GM10248 (cell line): ENCODE results near the gene KRTAP12-3.
"Not testable (repeated sequence)": the region's sequence is repeated elsewhere in the genome, so short reads cannot be mapped to it uniquely, and the experiment has no call there.

Source experiments
- CTCF ChIA-PET: fragments of 300-600 bp; sonication (Branson Sonifier 250); formaldehyde crosslinking; extraction: SDS; loops from one replicate; lab custom pipeline; 2021; ENCODE audit warnings: antibody characterized with exemption; lab: Yijun Ruan, JAX
- POLR2A ChIA-PET: fragments of 350-650 bp; sonication (Branson Sonifier 250); formaldehyde crosslinking; extraction: SDS; loops from one replicate; lab custom pipeline; 2020; ENCODE audit warnings: antibody characterized with exemption; lab: Yijun Ruan, JAX
- DNase-seq: peaks from one replicate; pipeline ENCODE4 v3.0.0; 2012; ENCODE audit errors: extremely low spot score
- TF ChIP-seq, protein P1 (sequence below): IDR thresholded peaks from 2 replicates; pipeline ENCODE4 v1.5.1; 2012; ENCODE audit warnings: mild to moderate bottlenecking, low read depth; ENCODE audit errors: extremely low read depth, missing control alignments, control extremely low read depth

KRTAP12-3 gene

DNA sequence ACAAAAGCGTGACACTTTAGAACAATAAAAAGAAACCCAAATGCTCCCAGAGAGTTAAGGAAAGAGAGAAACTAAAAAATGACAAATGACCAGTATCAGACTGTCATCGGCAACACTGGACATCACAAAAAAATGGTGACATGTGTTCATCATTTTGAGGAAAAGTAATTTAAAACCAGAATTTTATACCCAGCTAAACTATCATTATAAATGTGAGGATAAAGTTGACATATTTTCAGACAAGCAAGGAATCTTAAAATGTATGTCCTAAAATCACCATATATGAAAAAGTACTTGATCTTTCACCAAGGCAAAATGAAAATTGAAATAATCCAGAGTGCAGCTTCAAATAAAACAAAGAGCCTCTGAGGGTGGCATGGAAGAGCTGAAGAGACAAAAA is 12.9 kb upstream of the KRTAP12-3 start:
- TF ChIP-seq, protein P1, sequence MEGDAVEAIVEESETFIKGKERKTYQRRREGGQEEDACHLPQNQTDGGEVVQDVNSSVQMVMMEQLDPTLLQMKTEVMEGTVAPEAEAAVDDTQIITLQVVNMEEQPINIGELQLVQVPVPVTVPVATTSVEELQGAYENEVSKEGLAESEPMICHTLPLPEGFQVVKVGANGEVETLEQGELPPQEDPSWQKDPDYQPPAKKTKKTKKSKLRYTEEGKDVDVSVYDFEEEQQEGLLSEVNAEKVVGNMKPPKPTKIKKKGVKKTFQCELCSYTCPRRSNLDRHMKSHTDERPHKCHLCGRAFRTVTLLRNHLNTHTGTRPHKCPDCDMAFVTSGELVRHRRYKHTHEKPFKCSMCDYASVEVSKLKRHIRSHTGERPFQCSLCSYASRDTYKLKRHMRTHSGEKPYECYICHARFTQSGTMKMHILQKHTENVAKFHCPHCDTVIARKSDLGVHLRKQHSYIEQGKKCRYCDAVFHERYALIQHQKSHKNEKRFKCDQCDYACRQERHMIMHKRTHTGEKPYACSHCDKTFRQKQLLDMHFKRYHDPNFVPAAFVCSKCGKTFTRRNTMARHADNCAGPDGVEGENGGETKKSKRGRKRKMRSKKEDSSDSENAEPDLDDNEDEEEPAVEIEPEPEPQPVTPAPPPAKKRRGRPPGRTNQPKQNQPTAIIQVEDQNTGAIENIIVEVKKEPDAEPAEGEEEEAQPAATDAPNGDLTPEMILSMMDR = no peak
- CTCF ChIA-PET = no interaction called here
- DNase-seq = no peak
- POLR2A ChIA-PET = no interaction called here

DNA sequence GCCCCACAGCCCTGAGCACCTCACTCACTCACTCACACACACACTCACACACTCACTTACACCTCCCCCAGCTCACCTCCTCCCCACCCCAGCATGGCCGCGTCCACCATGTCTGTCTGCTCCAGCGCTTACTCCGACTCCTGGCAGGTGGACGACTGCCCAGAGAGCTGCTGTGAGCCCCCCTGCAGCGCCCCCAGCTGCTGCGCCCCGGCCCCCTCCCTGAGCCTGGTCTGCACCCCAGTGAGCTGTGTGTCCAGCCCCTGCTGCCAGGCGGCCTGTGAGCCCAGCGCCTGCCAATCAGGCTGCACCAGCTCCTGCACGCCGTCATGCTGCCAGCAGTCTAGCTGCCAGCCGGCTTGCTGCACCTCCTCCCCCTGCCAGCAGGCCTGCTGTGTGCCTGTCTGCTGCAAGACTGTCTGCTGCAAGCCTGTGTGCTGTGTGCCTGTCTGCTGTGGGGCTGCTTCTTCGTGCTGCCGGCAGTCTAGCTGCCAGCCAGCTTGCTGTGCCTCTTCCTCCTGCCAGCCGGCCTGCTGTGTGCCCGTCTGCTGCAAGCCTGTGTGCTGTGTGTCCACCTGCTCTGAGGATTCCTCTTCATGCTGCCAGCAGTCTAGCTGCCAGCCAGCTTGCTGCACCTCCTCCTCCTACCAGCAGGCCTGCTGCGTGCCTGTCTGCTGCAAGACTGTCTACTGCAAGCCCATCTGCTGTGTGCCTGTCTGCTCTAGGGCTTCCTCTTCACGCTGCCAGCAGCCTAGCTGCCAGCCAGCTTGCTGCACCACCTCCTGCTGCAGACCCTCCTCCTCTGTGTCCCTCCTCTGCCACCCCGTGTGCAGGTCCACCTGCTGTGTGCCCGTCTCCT is 11.1 kb upstream of the KRTAP12-3 start, which contains the start of gene KRTAP10-11:
KRTAP10-11 (plus strand) TSS at position 49 of the 856 bp plus-strand sequence; CDS start at position 94, 45 bp downstream.
- POLR2A ChIA-PET = interaction anchor here (0.7 kb wide), 1 partner anchor 323 kb away, joined by 5 read pairs; no protein-coding TSS in a partner anchor
- CTCF ChIA-PET, DNase-seq: not testable (repeated sequence)

- ChIA-PET CTCF (no interaction called here), POLR2A (no interaction called here)
- no peak for DNase-seq
- TF ChIP-seq, protein P1 = no peak
Measured at GRCh38 chr21:44647222-44647552, 10.5 kb upstream of the KRTAP12-3 start.

DNA sequence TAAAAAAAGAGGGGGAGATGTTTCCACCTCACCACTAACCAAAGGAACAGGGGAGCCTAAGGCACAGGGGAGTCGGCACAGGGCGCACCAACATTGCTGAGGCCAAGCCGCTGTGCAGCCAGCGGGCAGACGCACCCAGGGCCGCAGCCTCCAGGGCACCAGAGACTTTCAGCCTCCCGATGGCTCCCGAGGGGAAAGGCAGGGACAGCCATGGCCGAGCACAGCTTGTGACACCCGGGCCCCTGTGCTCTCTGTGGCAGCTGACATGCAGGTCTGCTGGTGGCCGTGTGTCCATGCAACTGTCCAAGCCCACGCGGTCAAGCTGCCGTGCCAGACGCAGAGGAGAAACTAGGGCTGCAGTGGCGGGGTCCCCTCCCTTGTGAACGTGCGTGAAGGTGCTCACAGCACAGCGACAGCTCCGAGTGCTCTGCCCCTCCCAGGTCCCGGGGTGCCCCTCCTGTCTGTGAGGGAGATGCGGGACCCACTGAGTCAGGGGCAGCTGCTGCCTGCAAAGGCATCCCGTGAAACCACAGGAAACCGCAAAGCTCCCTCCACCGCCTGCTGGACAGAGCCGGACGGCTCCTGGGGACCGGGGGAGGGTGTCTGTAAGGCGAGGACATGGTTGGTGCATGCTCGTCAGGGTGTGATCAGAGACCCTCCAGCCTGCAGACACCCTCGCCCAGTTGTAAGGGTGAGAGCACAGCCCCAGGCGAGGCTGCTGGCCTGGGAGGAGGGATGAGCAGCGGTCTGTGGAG is 9.0 kb upstream of the KRTAP12-3 start:
- POLR2A ChIA-PET = no interaction called here
- no peak for DNase-seq
- CTCF ChIA-PET = interaction anchor here (1.4 kb wide), 1 partner anchor 11 kb away, joined by 3 read pairs; no protein-coding TSS in a partner anchor
- TF ChIP-seq, protein P1 = no peak

- no peak for DNase-seq
- TF ChIP-seq, protein P1 = no peak
- CTCF ChIA-PET = interaction anchor here (1.4 kb wide), 1 partner anchor 10 kb away, joined by 3 read pairs; no protein-coding TSS in a partner anchor
- POLR2A ChIA-PET = interaction anchor here (0.6 kb wide), 1 partner anchor 74 kb away, joined by 3 read pairs; no protein-coding TSS in a partner anchor
Measured at GRCh38 chr21:44649521-44650100, 8.1 kb upstream of the KRTAP12-3 start.

DNA sequence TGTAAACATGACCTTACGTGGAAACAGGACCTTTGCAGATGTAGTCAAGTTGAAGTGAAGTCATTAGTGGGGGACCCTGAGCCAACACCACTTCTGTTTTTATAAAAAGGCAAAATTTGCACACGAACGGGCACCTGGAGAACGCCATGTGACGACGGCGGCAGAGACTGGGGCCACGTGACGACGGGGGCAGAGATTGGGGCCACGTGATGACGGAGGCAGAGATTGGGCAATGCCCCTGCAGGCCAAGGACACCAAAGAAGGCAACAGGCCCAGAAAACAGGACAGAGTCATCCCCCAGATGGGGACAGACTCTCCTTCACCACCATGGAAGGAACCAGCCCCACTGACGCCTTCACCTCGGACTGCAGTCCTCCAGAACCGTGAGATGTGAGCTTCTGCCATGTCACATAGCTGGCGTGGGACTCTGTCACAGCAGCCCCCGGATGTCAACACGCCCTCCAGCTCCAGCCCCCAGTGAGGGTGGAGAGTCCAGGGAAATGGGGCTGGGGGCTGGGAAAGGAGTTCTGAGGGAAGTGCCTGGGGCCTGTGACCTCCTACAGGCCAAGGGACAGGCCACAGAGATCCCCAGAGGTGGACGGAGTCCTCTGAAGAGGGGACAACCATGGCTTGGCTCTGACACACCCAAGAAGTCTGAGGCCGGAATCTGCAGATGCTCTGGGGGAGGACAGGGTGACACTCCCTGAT is 7.3 kb upstream of the KRTAP12-3 start:
- no peak for DNase-seq
- TF ChIP-seq, protein P1 = no peak
- ChIA-PET CTCF (interaction anchor here (1.4 kb wide), 1 partner anchor 9 kb away, joined by 3 read pairs; no protein-coding TSS in a partner anchor), POLR2A (no interaction called here)
